H9 (cell line): ENCODE results near the gene NTRK2. TPM values are rescaled to one million over a fixed set of nuclear protein-coding genes. Genes with fewer than 3 reads are reported as not detected.

Source experiments
- DNase-seq: peaks from one replicate; pipeline ENCODE4 v3.0.0-alpha.2; 2017
- H2AFZ ChIP-seq: one replicate; pipeline ENCODE4 v1.6.1; 2013; ENCODE audit warnings: mild to moderate bottlenecking, low read length, control low read depth, moderate library complexity
- H2AK5ac ChIP-seq: 2 replicates; pipeline ENCODE4 v1.6.1; 2013; ENCODE audit warnings: low read length, control low read depth, mixed read lengths; ENCODE audit not compliant: insufficient read length
- H2BK120ac ChIP-seq: one replicate; pipeline ENCODE4 v1.6.1; 2013; ENCODE audit warnings: low read depth, mild to moderate bottlenecking, low read length, control low read depth, inconsistent platforms; ENCODE audit not compliant: poor library complexity, severe bottlenecking
- H2BK12ac ChIP-seq: 2 replicates; pipeline ENCODE4 v1.6.1; 2013; ENCODE audit warnings: low read length, control low read depth, mixed read lengths, low read depth; ENCODE audit not compliant: insufficient read length
- H2BK15ac ChIP-seq: 2 replicates; pipeline ENCODE4 v1.6.1; 2013; ENCODE audit warnings: low read depth, low read length, control low read depth
- H2BK20ac ChIP-seq: one replicate; pipeline ENCODE4 v1.6.1; 2013; ENCODE audit warnings: low read depth, mild to moderate bottlenecking, low read length, control low read depth, inconsistent platforms; ENCODE audit not compliant: poor library complexity, severe bottlenecking
- H2BK5ac ChIP-seq: 2 replicates; pipeline ENCODE4 v1.6.1; 2013; ENCODE audit warnings: low read length, control low read depth, mixed read lengths; ENCODE audit not compliant: insufficient read length
- H3K14ac ChIP-seq: 2 replicates; pipeline ENCODE4 v1.6.1; 2013; ENCODE audit warnings: low read length, control low read depth; ENCODE audit not compliant: insufficient read depth
- H3K18ac ChIP-seq: 2 replicates; pipeline ENCODE4 v1.6.1; 2013; ENCODE audit warnings: low read depth, mild to moderate bottlenecking, mixed read lengths, low read length, control low read depth; ENCODE audit not compliant: insufficient read length
- H3K23ac ChIP-seq: 2 replicates; pipeline ENCODE4 v1.6.1; 2013; ENCODE audit warnings: low read length, control low read depth, mixed read lengths, low read depth; ENCODE audit not compliant: insufficient read length
- H3K23me2 ChIP-seq: 2 replicates; pipeline ENCODE4 v1.6.1; 2013; ENCODE audit warnings: low read depth, mild to moderate bottlenecking, mixed read lengths, low read length, control low read depth; ENCODE audit not compliant: insufficient read length, poor library complexity, severe bottlenecking
- H3K27ac ChIP-seq: 2 replicates; pipeline ENCODE4 v1.5.1; 2013; ENCODE audit warnings: low read length, control low read depth, mixed read lengths, low read depth; ENCODE audit not compliant: insufficient read length
- H3K27me3 ChIP-seq: 2 replicates; pipeline ENCODE4 v1.6.1; 2013; ENCODE audit warnings: low read length, control low read depth, inconsistent platforms; ENCODE audit not compliant: insufficient read depth
- H3K4ac ChIP-seq: 2 replicates; pipeline ENCODE4 v1.6.1; 2013; ENCODE audit warnings: low read depth, mild to moderate bottlenecking, control low read depth, inconsistent platforms, low read length, moderate library complexity
- H3K4me1 ChIP-seq: 2 replicates; pipeline ENCODE4 v1.6.1; 2013; ENCODE audit warnings: low read length, control low read depth, inconsistent platforms; ENCODE audit not compliant: insufficient read depth
- H3K4me2 ChIP-seq: 2 replicates; pipeline ENCODE4 v1.6.1; 2013; ENCODE audit warnings: low read length, control low read depth, mixed read lengths; ENCODE audit not compliant: insufficient read length, insufficient read depth
- H3K56ac ChIP-seq: 2 replicates; pipeline ENCODE4 v1.6.1; 2013; ENCODE audit warnings: low read depth, mild to moderate bottlenecking, mixed read lengths, low read length, control low read depth; ENCODE audit not compliant: insufficient read length
- H3K79me1 ChIP-seq: 2 replicates; pipeline ENCODE4 v1.6.1; 2013; ENCODE audit warnings: low read depth, mild to moderate bottlenecking, moderate library complexity, low read length, control low read depth, inconsistent platforms; ENCODE audit not compliant: insufficient read depth, poor library complexity, severe bottlenecking
- H3K79me2 ChIP-seq: 2 replicates; pipeline ENCODE4 v1.6.1; 2013; ENCODE audit warnings: low read length, control low read depth, inconsistent platforms; ENCODE audit not compliant: insufficient read depth
- H3K9ac ChIP-seq: 2 replicates; pipeline ENCODE4 v1.6.1; 2013; ENCODE audit warnings: low read length, control low read depth, mixed read lengths; ENCODE audit not compliant: insufficient read length; ENCODE audit errors: extremely low read depth
- H3K9me3 ChIP-seq: one replicate; pipeline ENCODE4 v1.6.1; 2013; ENCODE audit warnings: low read depth, low read length, inconsistent platforms; ENCODE audit not compliant: control insufficient read depth
- H3T11ph ChIP-seq: one replicate; pipeline ENCODE4 v1.6.1; 2013; ENCODE audit warnings: mild to moderate bottlenecking, low read length, control low read depth, inconsistent platforms
- H4K20me1 ChIP-seq: one replicate; pipeline ENCODE4 v1.6.1; 2013; ENCODE audit not compliant: control insufficient read depth, insufficient read length, insufficient read depth
- H4K5ac ChIP-seq: 2 replicates; pipeline ENCODE4 v1.6.1; 2013; ENCODE audit warnings: low read depth, mild to moderate bottlenecking, mixed read lengths, low read length, control low read depth; ENCODE audit not compliant: insufficient read length
- H4K8ac ChIP-seq: replicated peaks from 2 replicates; pipeline ENCODE4 v1.6.1; 2013; ENCODE audit warnings: low read length, control low read depth, mixed read lengths, low read depth; ENCODE audit not compliant: insufficient read length
- H4K91ac ChIP-seq: 2 replicates; pipeline ENCODE4 v1.6.1; 2013; ENCODE audit warnings: low read depth, mild to moderate bottlenecking, moderate library complexity, mixed read lengths, low read length, control low read depth; ENCODE audit not compliant: insufficient read length
- H3K27ac Mint-ChIP-seq, 3 experiments: 2 replicates in 2 of 3; 3 replicates in 1 of 3; pipeline ENCODE4 v1.8.0; 2020 to 2021; ENCODE audit warnings: mixed read lengths in 3 of 3, mild to moderate bottlenecking in 1 of 3, moderate library complexity in 1 of 3
- H3K27me3 Mint-ChIP-seq: 2 replicates; pipeline ENCODE4 v1.8.0; 2021; ENCODE audit warnings: low read depth, mild to moderate bottlenecking, moderate library complexity, mixed read lengths
- H3K36me3 Mint-ChIP-seq, 3 experiments: 2 replicates in 2 of 3; 3 replicates in 1 of 3; pipeline ENCODE4 v1.8.0; 2020 to 2021; ENCODE audit warnings: low read depth in 3 of 3, mixed read lengths in 3 of 3; ENCODE audit not compliant: insufficient read depth in 1 of 3
- H3K4me1 Mint-ChIP-seq, 2 experiments: 2 replicates each; pipeline ENCODE4 v1.8.0; 2020; ENCODE audit warnings: mixed read lengths in 2 of 2
- H3K4me3 Mint-ChIP-seq, 2 experiments: 2 replicates in 1 of 2; 3 replicates in 1 of 2; pipeline ENCODE4 v1.8.0; 2020 to 2021; ENCODE audit warnings: mild to moderate bottlenecking in 2 of 2, mixed read lengths in 2 of 2, moderate library complexity in 1 of 2
- H3K9me3 Mint-ChIP-seq, 2 experiments: 2 replicates in 1 of 2; 3 replicates in 1 of 2; pipeline ENCODE4 v1.8.0; 2020; ENCODE audit warnings: mild to moderate bottlenecking in 2 of 2, mixed read lengths in 2 of 2, moderate library complexity in 1 of 2
- CTCF ChIP-seq: fragments of 200-600 bp; sonication (generic); conservative IDR thresholded peaks from 3 replicates; pipeline ENCODE4 v1.8.0; 2021; ENCODE audit warnings: antibody characterized with exemption, mild to moderate bottlenecking
- WGBS: extraction: QIAGEN DNeasy Blood & Tissue Kit; methylation state at CpG from one replicate; pipeline ENCODE4 v1.1.7; 2013; ENCODE audit warnings: missing lambda C conversion rate, low lambda C conversion rate, mixed read lengths; ENCODE audit not compliant: insufficient read length; ENCODE audit errors: extremely low coverage; 5-methylcytosine and 5-hydroxymethylcytosine counted together
- total RNA-seq: library from RNA; stranded (reverse); gene quantifications from 2 replicates; pipeline ENCODE4 v1.2.1, GENCODE V29; 2021

NTRK2 gene
- total RNA-seq, 1 experiment from 2014 or later = 0.02 TPM

GRCh38 chr9:84818791-84819190 is 149.3 kb downstream of the NTRK2 start:
- no peak overlapping the region for H3K4me2 ChIP-seq
- H2BK120ac ChIP-seq = no peak overlapping the region
- no peak overlapping the region for H3T11ph ChIP-seq
- H4K20me1 ChIP-seq = no peaks in the 10 kb centered on the region
- no peak for TF ChIP-seq CTCF
- H3K23me2 ChIP-seq = no peaks in the 10 kb centered on the region
- H3K4me1 Mint-ChIP-seq = peaks cover 3 to 18% of the 10 kb centered on the region in 2 experiments
- no peak overlapping the region for H3K14ac ChIP-seq
- no peaks in the 10 kb centered on the region for H3K9me3 ChIP-seq
- H3K4me1 ChIP-seq = no peaks in the 10 kb centered on the region
- DNase-seq = no peak
- no peak overlapping the region; a peak in 1 of 7 replicates for H3K27ac Mint-ChIP-seq
- H3K27me3 Mint-ChIP-seq = no peaks in the 10 kb centered on the region
- H3K18ac ChIP-seq = no peak overlapping the region
- no peak overlapping the region for H4K91ac ChIP-seq
- H3K56ac ChIP-seq = no peak overlapping the region
- no peak overlapping the region for H4K8ac ChIP-seq
- no peak overlapping the region for H2BK12ac ChIP-seq
- H3K23ac ChIP-seq = no peak overlapping the region
- no peak overlapping the region for H3K4ac ChIP-seq
- H3K79me1 ChIP-seq = no peaks in the 10 kb centered on the region
- H3K36me3 Mint-ChIP-seq = no peaks in the 10 kb centered on the region; a peak in 1 of 7 replicates
- H2BK20ac ChIP-seq = no peak overlapping the region
- no peak overlapping the region for H4K5ac ChIP-seq
- H3K9me3 Mint-ChIP-seq = no peaks in the 10 kb centered on the region
- H3K27me3 ChIP-seq = no peaks in the 10 kb centered on the region
- WGBS = no CpG with 5 or more reads among the region's 9 CpGs
- no peak overlapping the region for H2AFZ ChIP-seq
- H3K79me2 ChIP-seq = no peaks in the 10 kb centered on the region
- no peak overlapping the region for H2BK15ac ChIP-seq
- H3K9ac ChIP-seq = no peak overlapping the region
- no peak overlapping the region for H2BK5ac ChIP-seq
- H3K27ac ChIP-seq = no peak overlapping the region
- H3K4me3 Mint-ChIP-seq = no peak overlapping the region
- H2AK5ac ChIP-seq = no peak overlapping the region
